Astrocyte (in vitro differentiated cells and primary cell): ENCODE measurements around the gene FAM200A.

Source experiments
- EZH2 ChIP-seq: IDR thresholded peaks from 2 replicates; pipeline ENCODE4 v1.6.1; 2012; ENCODE audit warnings: mild to moderate bottlenecking, low read length, inconsistent platforms; ENCODE audit not compliant: insufficient read depth
- TF ChIP-seq, protein P1 (sequence below): IDR thresholded peaks from 2 replicates; pipeline ENCODE4 v1.5.1; 2011; ENCODE audit warnings: low read depth, mild to moderate bottlenecking, inconsistent platforms, low read length, moderate library complexity; ENCODE audit not compliant: insufficient read depth

DNA sequence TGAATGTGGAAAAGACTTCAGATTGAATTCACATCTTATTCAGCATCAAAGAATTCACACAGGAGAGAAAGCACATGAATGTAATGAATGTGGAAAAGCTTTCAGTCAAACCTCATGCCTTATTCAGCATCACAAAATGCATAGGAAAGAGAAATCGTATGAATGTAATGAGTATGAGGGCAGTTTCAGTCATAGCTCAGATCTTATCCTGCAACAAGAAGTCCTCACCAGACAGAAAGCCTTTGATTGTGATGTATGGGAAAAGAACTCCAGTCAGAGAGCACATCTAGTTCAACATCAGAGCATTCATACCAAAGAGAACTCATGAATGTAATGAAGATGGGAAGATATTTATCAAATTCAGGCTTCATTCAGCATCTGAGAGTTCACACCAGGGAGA, 21.3 kb upstream of the FAM200A start:
- TF ChIP-seq, protein P1, sequence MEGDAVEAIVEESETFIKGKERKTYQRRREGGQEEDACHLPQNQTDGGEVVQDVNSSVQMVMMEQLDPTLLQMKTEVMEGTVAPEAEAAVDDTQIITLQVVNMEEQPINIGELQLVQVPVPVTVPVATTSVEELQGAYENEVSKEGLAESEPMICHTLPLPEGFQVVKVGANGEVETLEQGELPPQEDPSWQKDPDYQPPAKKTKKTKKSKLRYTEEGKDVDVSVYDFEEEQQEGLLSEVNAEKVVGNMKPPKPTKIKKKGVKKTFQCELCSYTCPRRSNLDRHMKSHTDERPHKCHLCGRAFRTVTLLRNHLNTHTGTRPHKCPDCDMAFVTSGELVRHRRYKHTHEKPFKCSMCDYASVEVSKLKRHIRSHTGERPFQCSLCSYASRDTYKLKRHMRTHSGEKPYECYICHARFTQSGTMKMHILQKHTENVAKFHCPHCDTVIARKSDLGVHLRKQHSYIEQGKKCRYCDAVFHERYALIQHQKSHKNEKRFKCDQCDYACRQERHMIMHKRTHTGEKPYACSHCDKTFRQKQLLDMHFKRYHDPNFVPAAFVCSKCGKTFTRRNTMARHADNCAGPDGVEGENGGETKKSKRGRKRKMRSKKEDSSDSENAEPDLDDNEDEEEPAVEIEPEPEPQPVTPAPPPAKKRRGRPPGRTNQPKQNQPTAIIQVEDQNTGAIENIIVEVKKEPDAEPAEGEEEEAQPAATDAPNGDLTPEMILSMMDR = no peak
- TF ChIP-seq EZH2 = no peak
